Measurements from ENCODE around the gene KIFC1. TPM values are rescaled to one million over a fixed set of nuclear protein-coding genes. Genes with fewer than 3 reads are reported as not detected.

Gene KIFC1
- total and polyA plus RNA-seq, 9 of the 15 experiments (the other 6 are each of a cell fraction or from before 2014, with no cell fraction given) = 1.3 to 95.2 (median 76.9) TPM

DNA sequence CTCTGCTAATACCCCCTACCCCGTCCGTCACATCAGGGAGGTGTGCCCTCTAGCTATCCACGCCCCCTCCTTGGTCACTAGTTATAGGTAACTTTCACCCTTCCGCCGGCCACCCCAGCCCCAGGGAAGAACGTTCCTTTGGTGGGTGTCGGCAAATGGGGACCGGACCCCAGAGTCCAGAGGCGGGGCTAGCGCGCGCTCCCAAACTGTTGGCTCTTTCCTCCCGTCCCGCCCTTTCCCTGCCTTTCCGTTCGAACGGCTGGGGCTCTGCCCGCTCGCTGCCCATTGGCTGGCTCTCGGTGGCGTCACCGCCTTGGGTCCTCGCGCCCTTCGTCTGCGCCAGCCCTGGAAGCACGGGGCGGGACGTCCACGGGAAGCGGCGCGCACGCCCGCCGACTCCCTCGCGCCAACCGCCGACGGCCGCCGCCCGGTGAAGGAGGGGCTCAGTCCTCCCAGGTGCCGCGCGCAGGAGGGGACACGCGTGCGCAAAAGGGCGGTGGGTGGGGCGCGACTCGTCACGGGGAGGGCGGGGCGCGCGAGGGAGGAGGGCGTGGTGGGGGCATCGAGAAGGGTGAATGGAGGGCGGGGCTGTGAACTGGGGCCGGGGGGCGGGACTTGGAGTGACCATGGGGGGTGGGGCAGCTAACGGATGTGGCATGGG is 18.6 kb downstream of the KIFC1 start (continued):
- TF ChIP-seq FOXK2 (conservative IDR thresholded peaks at IDR 0.05 in 1 of 2, IDR thresholded peaks at IDR 0.05 in 1 of 2; ENCODE audit: low read depth in 2 of 2) = peak in 1 of 2 experiments; percentile 11; a peak in 1 of 4 replicates
- no peak for TF ChIP-seq ZC3H11A (IDR thresholded peaks at IDR 0.05; ENCODE audit: low read depth, low read length)
- peak; percentile 46; the same call in 1 of the 2 replicates for TF ChIP-seq CBX1 (IDR thresholded peaks at IDR 0.05; ENCODE audit: low read depth)
- TF ChIP-seq FOXP1 (CRISPR knock-in tag; IDR thresholded peaks at IDR 0.05) = no peak
- no peak for TF ChIP-seq SOX6 (IDR thresholded peaks at IDR 0.05)
- TF ChIP-seq CSDE1 (IDR thresholded peaks at IDR 0.05) = no peak
- TF ChIP-seq, protein P1, sequence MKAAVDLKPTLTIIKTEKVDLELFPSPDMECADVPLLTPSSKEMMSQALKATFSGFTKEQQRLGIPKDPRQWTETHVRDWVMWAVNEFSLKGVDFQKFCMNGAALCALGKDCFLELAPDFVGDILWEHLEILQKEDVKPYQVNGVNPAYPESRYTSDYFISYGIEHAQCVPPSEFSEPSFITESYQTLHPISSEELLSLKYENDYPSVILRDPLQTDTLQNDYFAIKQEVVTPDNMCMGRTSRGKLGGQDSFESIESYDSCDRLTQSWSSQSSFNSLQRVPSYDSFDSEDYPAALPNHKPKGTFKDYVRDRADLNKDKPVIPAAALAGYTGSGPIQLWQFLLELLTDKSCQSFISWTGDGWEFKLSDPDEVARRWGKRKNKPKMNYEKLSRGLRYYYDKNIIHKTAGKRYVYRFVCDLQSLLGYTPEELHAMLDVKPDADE (conservative IDR thresholded peaks at IDR 0.05; ENCODE audit: control insufficient read depth, low read depth, low read length) = peak; percentile 77; the same call in 1 of the 2 replicates
- TF ChIP-seq ZNF644 (tag; IDR thresholded peaks at IDR 0.05; ENCODE audit: low read depth) = no peak
- TF ChIP-seq MBD2 (IDR thresholded peaks at IDR 0.05; ENCODE audit: borderline replicate concordance, low read depth) = peak; percentile 81; the same call in 1 of the 2 replicates
- TF ChIP-seq, protein P2, sequence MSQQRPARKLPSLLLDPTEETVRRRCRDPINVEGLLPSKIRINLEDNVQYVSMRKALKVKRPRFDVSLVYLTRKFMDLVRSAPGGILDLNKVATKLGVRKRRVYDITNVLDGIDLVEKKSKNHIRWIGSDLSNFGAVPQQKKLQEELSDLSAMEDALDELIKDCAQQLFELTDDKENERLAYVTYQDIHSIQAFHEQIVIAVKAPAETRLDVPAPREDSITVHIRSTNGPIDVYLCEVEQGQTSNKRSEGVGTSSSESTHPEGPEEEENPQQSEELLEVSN (IDR thresholded peaks at IDR 0.05; ENCODE audit: borderline replicate concordance in 1 of 2, extremely low read depth in 1 of 2, insufficient read depth in 1 of 2, insufficient read length in 1 of 2, low read depth in 1 of 2, low read length in 1 of 2, poor library complexity in 1 of 2, severe bottlenecking in 1 of 2) = peak; percentile 95 to 97
- TF ChIP-seq ZNF277 (CRISPR knock-in tag; IDR thresholded peaks at IDR 0.05; ENCODE audit: borderline replicate concordance) = no peak
